A549 (cell line): ENCODE data around the gene POLDIP2. TPM values are rescaled to one million over a fixed set of nuclear protein-coding genes. Genes with fewer than 3 reads are reported as not detected.

Experiments used
- ATAC-seq, 2 experiments: fragments of 200-7000 bp in 1 of 2; fragments of >200 bp in 1 of 2; cut with Nextera tagmentation in 1 of 2; cut with Tn5 transposase in 1 of 2; 3 replicates each; pipeline versions ENCODE4 v1.8.0 to v1.9.1; 2018 to 2020; ENCODE audit warnings: mild to moderate bottlenecking in 1 of 2, moderate library complexity in 1 of 2
- CTCF ChIA-PET: fragments of 300-600 bp; sonication (Branson Sonifier 250); formaldehyde crosslinking; extraction: SDS; loops from one replicate; lab custom pipeline; 2021; ENCODE audit warnings: antibody characterized with exemption, inconsistent platforms; lab: Yijun Ruan, JAX
- POLR2A ChIA-PET: fragments of 350-600 bp; formaldehyde crosslinking; extraction: SDS; loops from one replicate; lab custom pipeline; 2021; ENCODE audit warnings: antibody characterized with exemption, inconsistent platforms; lab: Yijun Ruan, JAX
- DNase-seq, 2 experiments: peaks; one replicate each; pipeline versions ENCODE4 v3.0.0 to v3.0.0-alpha.2; 2011 to 2016; ENCODE audit warnings: low read depth in 1 of 2, low spot score in 1 of 2
- FAIRE-seq: peaks from 2 replicates; lab custom pipeline; 2011; peaks lifted over from hg19 to GRCh38; lab: Jason Lieb, UNC
- H3K27ac ChIP-seq, 2 experiments: fragments of >200 bp; sonication (Bioruptor Twin); formaldehyde crosslinking; 3 replicates each; pipeline ENCODE4 v1.5.1; 2016 to 2017
- H3K4me1 ChIP-seq: fragments of >200 bp; sonication (Bioruptor Twin); formaldehyde crosslinking; 3 replicates; pipeline ENCODE4 v1.6.1; 2016
- H3K4me2 ChIP-seq: fragments of >200 bp; sonication (Bioruptor Twin); formaldehyde crosslinking; 3 replicates; pipeline ENCODE4 v1.6.1; 2016
- H3K4me3 ChIP-seq: fragments of >200 bp; sonication (Bioruptor Twin); formaldehyde crosslinking; 3 replicates; pipeline ENCODE4 v1.5.1; 2016
- H3K9me3 ChIP-seq: fragments of >200 bp; sonication (Bioruptor Twin); formaldehyde crosslinking; 3 replicates; pipeline ENCODE4 v1.6.1; 2016
- BHLHE40 ChIP-seq: IDR thresholded peaks from 2 replicates; pipeline ENCODE4 v1.6.1; 2012; ENCODE audit warnings: low read depth, low read length, inconsistent platforms
- CEBPB ChIP-seq, 2 experiments: fragments of >200 bp in 1 of 2; sonication (Bioruptor Twin) in 1 of 2; formaldehyde crosslinking in 1 of 2; IDR thresholded peaks; 2 replicates each; pipeline ENCODE4 v1.6.1; 2012 to 2016
- FOXS1 ChIP-seq: fragments of 250-450 bp; sonication (Bioruptor Pico); IDR thresholded peaks from 2 replicates; pipeline ENCODE4 v1.5.0; 2020; ENCODE audit warnings: mild to moderate bottlenecking, moderate library complexity
- GATA3 ChIP-seq: IDR thresholded peaks from 2 replicates; pipeline ENCODE4 v1.6.1; 2012; ENCODE audit warnings: borderline replicate concordance
- HDAC2 ChIP-seq: fragments of 200-600 bp; sonication (generic); IDR thresholded peaks from 2 replicates; pipeline ENCODE4 v1.6.1; 2016
- HEYL ChIP-seq: fragments of 250-450 bp; sonication (Bioruptor Pico); IDR thresholded peaks from 2 replicates; pipeline ENCODE4 v1.8.0; 2021; ENCODE audit warnings: mild to moderate bottlenecking, moderate library complexity
- HOXB13 ChIP-seq: fragments of 250-450 bp; sonication (Bioruptor Pico); IDR thresholded peaks from 2 replicates; pipeline ENCODE4 v1.5.0; 2020; ENCODE audit warnings: low read depth, mild to moderate bottlenecking, moderate library complexity
- JUNB ChIP-seq: fragments of >200 bp; sonication (Bioruptor Twin); formaldehyde crosslinking; IDR thresholded peaks from 2 replicates; pipeline ENCODE4 v1.6.1; 2016
- KDM5A ChIP-seq: fragments of 200-600 bp; sonication (generic); IDR thresholded peaks from 2 replicates; pipeline ENCODE4 v1.6.1; 2016; ENCODE audit warnings: antibody characterized with exemption, mild to moderate bottlenecking
- MAX ChIP-seq: IDR thresholded peaks from 2 replicates; pipeline ENCODE4 v1.6.1; 2012
- MAZ ChIP-seq: fragments of 150-350 bp; IDR thresholded peaks from 2 replicates; pipeline ENCODE4 v1.6.1; 2014; ENCODE audit warnings: antibody characterized with exemption, low read depth, low read length, borderline replicate concordance
- NFE2L2 ChIP-seq: fragments of 150-350 bp; conservative IDR thresholded peaks from 2 replicates; pipeline ENCODE4 v1.6.1; 2014; ENCODE audit warnings: low read length
- PHF8 ChIP-seq: fragments of 200-600 bp; sonication (generic); IDR thresholded peaks from 2 replicates; pipeline ENCODE4 v1.6.1; 2016; ENCODE audit warnings: low read depth, mild to moderate bottlenecking, antibody characterized with exemption, moderate library complexity, borderline replicate concordance
- POLR2A ChIP-seq: IDR thresholded peaks from 2 replicates; pipeline ENCODE4 v1.6.1; 2012; ENCODE audit warnings: mild to moderate bottlenecking, low read length
- RARB ChIP-seq: fragments of 250-450 bp; sonication (Bioruptor Pico); IDR thresholded peaks from 2 replicates; pipeline ENCODE4 v1.8.0; 2021; ENCODE audit warnings: mild to moderate bottlenecking, moderate library complexity
- RCOR1 ChIP-seq: fragments of 150-350 bp; IDR thresholded peaks from 2 replicates; pipeline ENCODE4 v1.6.1; 2014; ENCODE audit warnings: antibody characterized with exemption, low read length, low read depth
- RFX5 ChIP-seq: fragments of 450-650 bp; IDR thresholded peaks from 2 replicates; pipeline ENCODE4 v1.7.1; 2014; ENCODE audit warnings: antibody characterized with exemption, mild to moderate bottlenecking, moderate library complexity
- SMC3 ChIP-seq: fragments of >200 bp; sonication (Bioruptor Twin); formaldehyde crosslinking; IDR thresholded peaks from 3 replicates; pipeline ENCODE4 v1.6.1; 2018; ENCODE audit warnings: inconsistent platforms
- SREBF2 ChIP-seq: fragments of 450-650 bp; IDR thresholded peaks from 2 replicates; pipeline ENCODE4 v1.6.1; 2014; ENCODE audit warnings: mild to moderate bottlenecking, moderate library complexity
- TFCP2L1 ChIP-seq: fragments of 250-450 bp; sonication (Bioruptor Pico); IDR thresholded peaks from 2 replicates; pipeline ENCODE4 v1.5.0; 2021; ENCODE audit warnings: mild to moderate bottlenecking
- USF2 ChIP-seq: fragments of 450-650 bp; IDR thresholded peaks from 2 replicates; pipeline ENCODE4 v1.6.1; 2014; ENCODE audit warnings: antibody characterized with exemption
- ZC3H11A ChIP-seq: fragments of 450-650 bp; IDR thresholded peaks from 2 replicates; pipeline ENCODE4 v1.6.1; 2014; ENCODE audit warnings: antibody characterized with exemption, mild to moderate bottlenecking
- ZFP36 ChIP-seq: fragments of 450-650 bp; IDR thresholded peaks from 2 replicates; pipeline ENCODE4 v1.6.1; 2014; ENCODE audit warnings: borderline replicate concordance; ENCODE audit not compliant: partially characterized antibody
- ZNF302 ChIP-seq: fragments of 250-450 bp; sonication (Bioruptor Pico); IDR thresholded peaks from 2 replicates; pipeline ENCODE4 v1.9.0; 2021; ENCODE audit warnings: inconsistent platforms, mild to moderate bottlenecking, moderate library complexity
- whole genome bisulfite sequencing: methylation state at CpG from one replicate; pipeline ENCODE4 v1.1.6; 2017; ENCODE audit errors: missing lambda C conversion rate; 5-methylcytosine and 5-hydroxymethylcytosine counted together
- polyA plus RNA-seq, 4 experiments: library from polyadenylated mRNA; depleted of rRNA in 3 of 4; stranded (reverse); fragments of >200 nt; fragmentation: RNase III in 1 of 4; extraction: RNeasy Plus Mini Kit Qiagen cat#74134 plus additional on column Dnase treatment in 1 of 4; gene quantifications; 2 replicates in 3 of 4; 3 replicates in 1 of 4; pipeline ENCODE4 v1.2.3, GENCODE V29; 2011 to 2017
- TF ChIP-seq, protein P1 (sequence below): fragments of >200 bp; sonication (Bioruptor Twin); formaldehyde crosslinking; IDR thresholded peaks from 3 replicates; pipeline ENCODE4 v1.6.1; 2016
- TF ChIP-seq, protein P2 (sequence below): fragments of >200 bp; sonication (Bioruptor Twin); formaldehyde crosslinking; IDR thresholded peaks from 3 replicates; pipeline ENCODE4 v1.5.1; 2016
- TF ChIP-seq, protein P3 (sequence below): fragments of >200 bp; sonication (Bioruptor Twin); formaldehyde crosslinking; IDR thresholded peaks from 2 replicates; pipeline ENCODE4 v1.6.1; 2016
- TF ChIP-seq, protein P4 (sequence below): fragments of 250-450 bp; sonication (Bioruptor Pico); IDR thresholded peaks from 2 replicates; pipeline ENCODE4 v1.5.0; 2021; ENCODE audit warnings: mild to moderate bottlenecking, moderate library complexity, borderline replicate concordance

Gene POLDIP2
- polyA plus RNA-seq, 2 of the 4 experiments (the other 2 are of a cell fraction) = 127 to 132 TPM

- ATAC-seq (peak in 1 of 2 experiments; percentile 32; a peak in 4 of 6 replicates), FAIRE-seq (no peak), DNase-seq (no peak)
- peak overlapping the region; percentile 76 to 88 for H3K27ac ChIP-seq
- ChIA-PET POLR2A (interaction anchor here (0.7 to 2.2 kb wide), 4 partner anchors 16 to 148 kb away, joined by 3 to 14 read pairs (median 4); partner anchors contain the start of genes IFT20, POLDIP2 and TNFAIP1), CTCF (interaction anchor here (0.7 to 5.0 kb wide), 9 partner anchors 9 to 88 kb away, joined by 3 to 39 read pairs (median 8); partner anchors contain the start of genes IFT20 and TNFAIP1)
- TF ChIP-seq, protein P1, sequence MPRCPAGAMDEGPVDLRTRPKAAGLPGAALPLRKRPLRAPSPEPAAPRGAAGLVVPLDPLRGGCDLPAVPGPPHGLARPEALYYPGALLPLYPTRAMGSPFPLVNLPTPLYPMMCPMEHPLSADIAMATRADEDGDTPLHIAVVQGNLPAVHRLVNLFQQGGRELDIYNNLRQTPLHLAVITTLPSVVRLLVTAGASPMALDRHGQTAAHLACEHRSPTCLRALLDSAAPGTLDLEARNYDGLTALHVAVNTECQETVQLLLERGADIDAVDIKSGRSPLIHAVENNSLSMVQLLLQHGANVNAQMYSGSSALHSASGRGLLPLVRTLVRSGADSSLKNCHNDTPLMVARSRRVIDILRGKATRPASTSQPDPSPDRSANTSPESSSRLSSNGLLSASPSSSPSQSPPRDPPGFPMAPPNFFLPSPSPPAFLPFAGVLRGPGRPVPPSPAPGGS = 0 out of 3 replicates have a peak, but pooled peaks have one; percentile 5
- no peak for TF ChIP-seq HDAC2
- peaks cover 50% of the 10 kb centered on the region for H3K4me1 ChIP-seq
- H3K4me2 ChIP-seq = peak overlapping the region; percentile 89
- peak overlapping the region; percentile 73 for H3K4me3 ChIP-seq
- 3% methylated on average over 7 of the region's 7 CpGs for WGBS
- no peaks in the 10 kb centered on the region for H3K9me3 ChIP-seq
Measured at GRCh38 chr17:28319598-28319935, 37.8 kb downstream of the POLDIP2 start.

DNA sequence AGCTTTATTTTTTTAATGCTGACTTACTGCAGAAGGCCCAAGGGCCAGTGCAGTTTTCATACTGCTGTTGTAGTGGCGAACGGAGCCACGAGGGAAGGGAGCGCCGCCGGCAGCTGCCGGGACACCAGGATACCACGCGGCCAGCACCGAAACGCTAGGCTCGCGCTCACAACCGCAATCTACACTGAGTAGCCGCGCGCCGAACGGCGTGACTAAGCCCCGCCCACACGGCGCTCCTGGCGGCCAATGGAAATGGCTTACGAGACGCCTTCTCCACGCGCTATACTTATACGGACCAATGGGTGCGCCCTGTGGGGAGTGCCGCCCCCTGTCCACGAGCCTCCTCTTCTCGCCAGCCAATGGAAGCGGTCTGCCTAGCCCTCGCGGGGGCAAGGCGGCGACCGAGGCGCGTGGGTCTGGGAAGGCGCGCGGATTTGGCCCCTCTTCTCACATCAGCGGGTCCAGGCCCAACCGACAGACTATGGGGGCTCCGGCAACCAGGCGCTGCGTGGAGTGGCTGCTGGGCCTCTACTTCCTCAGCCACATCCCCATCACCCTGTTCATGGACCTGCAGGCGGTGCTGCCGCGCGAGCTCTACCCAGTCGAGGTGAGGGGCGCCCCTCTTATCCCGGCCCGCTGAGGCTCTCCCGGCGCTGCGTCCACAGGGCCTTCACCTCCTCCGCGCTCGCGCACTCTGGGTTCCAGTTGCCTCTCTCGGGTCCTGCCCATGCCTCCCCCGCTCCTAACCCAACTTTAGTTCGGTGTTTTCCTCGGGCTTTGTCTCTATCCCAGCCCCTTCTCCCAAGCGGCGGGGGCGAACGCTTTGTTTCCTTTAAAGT lies 38.3 kb downstream of the POLDIP2 start, which contains the start of gene TMEM97:
TSS of gene TMEM97 (plus strand) at position 442 of the 839 bp plus-strand sequence. CDS start at position 482, 40 bp downstream.
- Histone ChIP-seq H3K27ac (peak within 1 kb of the TSS; percentile 76 to 88), H3K4me3 (peak within 1 kb of the TSS; percentile 73), H3K4me2 (peak within 1 kb of the TSS; percentile 89), H3K4me1 (peaks cover 44% of the 10 kb centered on the region), H3K9me3 (no peaks in the 10 kb centered on the region)
- DNase-seq (peak; percentile 98), FAIRE-seq (peak; percentile 39), ATAC-seq (peak; percentile 97 to 99)
- ChIA-PET CTCF (interaction anchor here (0.7 to 5.0 kb wide), 11 partner anchors 10 to 88 kb away, joined by 3 to 39 read pairs (median 8); partner anchors contain the start of genes IFT20 and TNFAIP1), POLR2A (interaction anchor here (0.7 to 2.2 kb wide), 6 partner anchors 16 to 147 kb away, joined by 3 to 14 read pairs (median 4); partner anchors contain the start of genes IFT20, POLDIP2 and TNFAIP1)
- WGBS = under 1% methylated on average over 45 of the region's 72 CpGs
- TF ChIP-seq RCOR1 (no peak), NFE2L2 (no peak), HEYL (no peak), PHF8 (peak; percentile 73), BHLHE40 (no peak), TFCP2L1 (CRISPR knock-in tag) (no peak), GATA3 (peak; percentile 21; the same call in 1 of the 2 replicates), RARB (CRISPR knock-in tag) (no peak), CEBPB (IDR thresholded peaks at IDR 0.05) (no peak), MAZ (no peak), ZFP36 (no peak), POLR2A (peak; percentile 80), MAX (peak; percentile 97), SMC3 (no peak; the same call in 2 of the 3 replicates), ZNF302 (no peak), JUNB (no peak), SREBF2 (no peak), FOXS1 (CRISPR knock-in tag) (no peak), HOXB13 (CRISPR knock-in tag) (no peak), USF2 (peak; percentile 51; the same call in 1 of the 2 replicates), ZC3H11A (no peak), RFX5 (peak; percentile 85), KDM5A (no peak)
- TF ChIP-seq, protein P1 = 0 out of 3 replicates have a peak, but pooled peaks have one; percentile 23
- TF ChIP-seq, protein P2, sequence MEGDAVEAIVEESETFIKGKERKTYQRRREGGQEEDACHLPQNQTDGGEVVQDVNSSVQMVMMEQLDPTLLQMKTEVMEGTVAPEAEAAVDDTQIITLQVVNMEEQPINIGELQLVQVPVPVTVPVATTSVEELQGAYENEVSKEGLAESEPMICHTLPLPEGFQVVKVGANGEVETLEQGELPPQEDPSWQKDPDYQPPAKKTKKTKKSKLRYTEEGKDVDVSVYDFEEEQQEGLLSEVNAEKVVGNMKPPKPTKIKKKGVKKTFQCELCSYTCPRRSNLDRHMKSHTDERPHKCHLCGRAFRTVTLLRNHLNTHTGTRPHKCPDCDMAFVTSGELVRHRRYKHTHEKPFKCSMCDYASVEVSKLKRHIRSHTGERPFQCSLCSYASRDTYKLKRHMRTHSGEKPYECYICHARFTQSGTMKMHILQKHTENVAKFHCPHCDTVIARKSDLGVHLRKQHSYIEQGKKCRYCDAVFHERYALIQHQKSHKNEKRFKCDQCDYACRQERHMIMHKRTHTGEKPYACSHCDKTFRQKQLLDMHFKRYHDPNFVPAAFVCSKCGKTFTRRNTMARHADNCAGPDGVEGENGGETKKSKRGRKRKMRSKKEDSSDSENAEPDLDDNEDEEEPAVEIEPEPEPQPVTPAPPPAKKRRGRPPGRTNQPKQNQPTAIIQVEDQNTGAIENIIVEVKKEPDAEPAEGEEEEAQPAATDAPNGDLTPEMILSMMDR = no peak
- TF ChIP-seq, protein P3, sequence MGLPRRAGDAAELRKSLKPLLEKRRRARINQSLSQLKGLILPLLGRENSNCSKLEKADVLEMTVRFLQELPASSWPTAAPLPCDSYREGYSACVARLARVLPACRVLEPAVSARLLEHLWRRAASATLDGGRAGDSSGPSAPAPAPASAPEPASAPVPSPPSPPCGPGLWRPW = no peak
- TF ChIP-seq, protein P4, sequence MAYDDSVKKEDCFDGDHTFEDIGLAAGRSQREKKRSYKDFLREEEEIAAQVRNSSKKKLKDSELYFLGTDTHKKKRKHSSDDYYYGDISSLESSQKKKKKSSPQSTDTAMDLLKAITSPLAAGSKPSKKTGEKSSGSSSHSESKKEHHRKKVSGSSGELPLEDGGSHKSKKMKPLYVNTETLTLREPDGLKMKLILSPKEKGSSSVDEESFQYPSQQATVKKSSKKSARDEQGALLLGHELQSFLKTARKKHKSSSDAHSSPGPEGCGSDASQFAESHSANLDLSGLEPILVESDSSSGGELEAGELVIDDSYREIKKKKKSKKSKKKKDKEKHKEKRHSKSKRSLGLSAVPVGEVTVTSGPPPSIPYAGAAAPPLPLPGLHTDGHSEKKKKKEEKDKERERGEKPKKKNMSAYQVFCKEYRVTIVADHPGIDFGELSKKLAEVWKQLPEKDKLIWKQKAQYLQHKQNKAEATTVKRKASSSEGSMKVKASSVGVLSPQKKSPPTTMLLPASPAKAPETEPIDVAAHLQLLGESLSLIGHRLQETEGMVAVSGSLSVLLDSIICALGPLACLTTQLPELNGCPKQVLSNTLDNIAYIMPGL = no peak
